ENCODE measurements around the gene PPP1R3D. TPM values are rescaled to one million over a fixed set of nuclear protein-coding genes. Genes with fewer than 3 reads are reported as not detected.

Gene PPP1R3D
- total and polyA plus RNA-seq, 9 of the 15 experiments (the other 6 are each of a cell fraction or from before 2014, with no cell fraction given) = 0.35 to 3.3 (median 1.8) TPM

DNA sequence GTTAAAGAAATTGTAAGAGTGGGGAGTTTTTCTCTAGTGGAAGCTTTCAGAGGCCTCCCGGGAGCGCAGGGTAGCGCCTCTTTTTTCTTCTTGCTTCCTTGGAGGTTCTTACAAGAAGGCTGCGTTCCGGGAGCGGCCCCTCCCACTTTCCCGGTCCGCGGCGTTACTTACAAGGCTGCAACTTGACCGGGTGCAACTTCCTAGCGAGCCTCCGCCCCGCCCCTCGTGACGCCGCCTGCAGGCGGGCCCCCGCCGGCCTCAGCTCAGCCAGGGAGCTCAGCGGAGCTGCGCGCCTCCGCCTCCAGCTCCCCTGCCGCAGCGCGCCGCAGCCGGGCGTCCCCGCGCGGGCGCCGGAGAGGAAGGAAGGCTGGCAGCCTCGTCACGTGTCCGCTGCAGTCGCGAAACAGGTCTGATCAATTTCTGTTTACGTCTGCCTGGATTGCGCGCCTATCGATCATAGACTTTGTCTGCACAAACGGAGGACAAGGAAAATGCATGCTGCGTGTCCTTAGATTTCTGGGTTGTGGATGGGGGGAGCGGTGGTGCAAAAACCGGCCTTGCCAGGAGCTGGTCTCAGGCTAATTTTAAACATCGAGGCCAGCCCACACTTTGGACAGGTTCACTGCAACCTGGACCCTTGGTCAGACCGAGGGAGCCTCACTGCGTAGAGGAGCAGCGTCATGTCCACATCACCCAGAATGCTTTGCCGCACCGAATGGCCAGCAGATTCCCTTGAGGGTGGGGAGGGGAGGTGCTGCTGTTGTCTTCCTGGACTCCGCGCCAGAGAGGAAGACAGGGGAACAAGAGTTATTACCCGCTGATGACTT is at the start of gene PPP1R3D, which contains the start of gene FAM217B (continued):
- TF ChIP-seq TBP (optimal IDR thresholded peaks at IDR 0.05; ENCODE audit: low read depth, low read length) = peak; percentile 47
- no peak for TF ChIP-seq ZSCAN29 (IDR thresholded peaks at IDR 0.05)
- no peak for TF ChIP-seq BRCA1 (IDR thresholded peaks at IDR 0.05)
- no peak for TF ChIP-seq BRCA1 (CRISPR knock-in tag; IDR thresholded peaks at IDR 0.05)
- TF ChIP-seq, protein P1, sequence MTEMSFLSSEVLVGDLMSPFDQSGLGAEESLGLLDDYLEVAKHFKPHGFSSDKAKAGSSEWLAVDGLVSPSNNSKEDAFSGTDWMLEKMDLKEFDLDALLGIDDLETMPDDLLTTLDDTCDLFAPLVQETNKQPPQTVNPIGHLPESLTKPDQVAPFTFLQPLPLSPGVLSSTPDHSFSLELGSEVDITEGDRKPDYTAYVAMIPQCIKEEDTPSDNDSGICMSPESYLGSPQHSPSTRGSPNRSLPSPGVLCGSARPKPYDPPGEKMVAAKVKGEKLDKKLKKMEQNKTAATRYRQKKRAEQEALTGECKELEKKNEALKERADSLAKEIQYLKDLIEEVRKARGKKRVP (CRISPR knock-in tag; IDR thresholded peaks at IDR 0.05) = no peak
- no peak for TF ChIP-seq RBM22 (IDR thresholded peaks at IDR 0.05; ENCODE audit: low read depth, low read length, poor library complexity, severe bottlenecking)
- TF ChIP-seq TBL1XR1 (IDR thresholded peaks at IDR 0.05; ENCODE audit: low read length in 2 of 2) = no peak
- TF ChIP-seq, protein P2, sequence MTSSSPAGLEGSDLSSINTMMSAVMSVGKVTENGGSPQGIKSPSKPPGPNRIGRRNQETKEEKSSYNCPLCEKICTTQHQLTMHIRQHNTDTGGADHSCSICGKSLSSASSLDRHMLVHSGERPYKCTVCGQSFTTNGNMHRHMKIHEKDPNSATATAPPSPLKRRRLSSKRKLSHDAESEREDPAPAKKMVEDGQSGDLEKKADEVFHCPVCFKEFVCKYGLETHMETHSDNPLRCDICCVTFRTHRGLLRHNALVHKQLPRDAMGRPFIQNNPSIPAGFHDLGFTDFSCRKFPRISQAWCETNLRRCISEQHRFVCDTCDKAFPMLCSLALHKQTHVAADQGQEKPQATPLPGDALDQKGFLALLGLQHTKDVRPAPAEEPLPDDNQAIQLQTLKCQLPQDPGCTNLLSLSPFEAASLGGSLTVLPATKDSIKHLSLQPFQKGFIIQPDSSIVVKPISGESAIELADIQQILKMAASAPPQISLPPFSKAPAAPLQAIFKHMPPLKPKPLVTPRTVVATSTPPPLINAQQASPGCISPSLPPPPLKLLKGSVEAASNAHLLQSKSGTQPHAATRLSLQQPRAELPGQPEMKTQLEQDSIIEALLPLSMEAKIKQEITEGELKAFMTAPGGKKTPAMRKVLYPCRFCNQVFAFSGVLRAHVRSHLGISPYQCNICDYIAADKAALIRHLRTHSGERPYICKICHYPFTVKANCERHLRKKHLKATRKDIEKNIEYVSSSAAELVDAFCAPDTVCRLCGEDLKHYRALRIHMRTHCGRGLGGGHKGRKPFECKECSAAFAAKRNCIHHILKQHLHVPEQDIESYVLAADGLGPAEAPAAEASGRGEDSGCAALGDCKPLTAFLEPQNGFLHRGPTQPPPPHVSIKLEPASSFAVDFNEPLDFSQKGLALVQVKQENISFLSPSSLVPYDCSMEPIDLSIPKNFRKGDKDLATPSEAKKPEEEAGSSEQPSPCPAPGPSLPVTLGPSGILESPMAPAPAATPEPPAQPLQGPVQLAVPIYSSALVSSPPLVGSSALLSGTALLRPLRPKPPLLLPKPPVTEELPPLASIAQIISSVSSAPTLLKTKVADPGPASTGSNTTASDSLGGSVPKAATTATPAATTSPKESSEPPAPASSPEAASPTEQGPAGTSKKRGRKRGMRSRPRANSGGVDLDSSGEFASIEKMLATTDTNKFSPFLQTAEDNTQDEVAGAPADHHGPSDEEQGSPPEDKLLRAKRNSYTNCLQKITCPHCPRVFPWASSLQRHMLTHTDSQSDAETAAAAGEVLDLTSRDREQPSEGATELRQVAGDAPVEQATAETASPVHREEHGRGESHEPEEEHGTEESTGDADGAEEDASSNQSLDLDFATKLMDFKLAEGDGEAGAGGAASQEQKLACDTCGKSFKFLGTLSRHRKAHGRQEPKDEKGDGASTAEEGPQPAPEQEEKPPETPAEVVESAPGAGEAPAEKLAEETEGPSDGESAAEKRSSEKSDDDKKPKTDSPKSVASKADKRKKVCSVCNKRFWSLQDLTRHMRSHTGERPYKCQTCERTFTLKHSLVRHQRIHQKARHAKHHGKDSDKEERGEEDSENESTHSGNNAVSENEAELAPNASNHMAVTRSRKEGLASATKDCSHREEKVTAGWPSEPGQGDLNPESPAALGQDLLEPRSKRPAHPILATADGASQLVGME (CRISPR knock-in tag; IDR thresholded peaks at IDR 0.05) = 0 out of 2 replicates have a peak, but pooled peaks have one; percentile 66
- no peak for TF ChIP-seq RFX5 (IDR thresholded peaks at IDR 0.05; ENCODE audit: low read depth, low read length)
- no peak for TF ChIP-seq ILF3 (IDR thresholded peaks at IDR 0.05; ENCODE audit: borderline replicate concordance)
- peak; percentile 15; the same call in 1 of the 2 replicates for TF ChIP-seq ZNF766 (CRISPR knock-in tag; conservative IDR thresholded peaks at IDR 0.05)
- TF ChIP-seq ZBTB17 (CRISPR knock-in tag; IDR thresholded peaks at IDR 0.05) = peak; percentile 54; the same call in 1 of the 2 replicates
- TF ChIP-seq NR2C1 (IDR thresholded peaks at IDR 0.05) = no peak
- no peak for TF ChIP-seq NR2C1 (tag; IDR thresholded peaks at IDR 0.05)
- no peak for TF ChIP-seq SRSF7 (optimal IDR thresholded peaks at IDR 0.05; ENCODE audit: low read depth, low read length)
- TF ChIP-seq, protein P3, sequence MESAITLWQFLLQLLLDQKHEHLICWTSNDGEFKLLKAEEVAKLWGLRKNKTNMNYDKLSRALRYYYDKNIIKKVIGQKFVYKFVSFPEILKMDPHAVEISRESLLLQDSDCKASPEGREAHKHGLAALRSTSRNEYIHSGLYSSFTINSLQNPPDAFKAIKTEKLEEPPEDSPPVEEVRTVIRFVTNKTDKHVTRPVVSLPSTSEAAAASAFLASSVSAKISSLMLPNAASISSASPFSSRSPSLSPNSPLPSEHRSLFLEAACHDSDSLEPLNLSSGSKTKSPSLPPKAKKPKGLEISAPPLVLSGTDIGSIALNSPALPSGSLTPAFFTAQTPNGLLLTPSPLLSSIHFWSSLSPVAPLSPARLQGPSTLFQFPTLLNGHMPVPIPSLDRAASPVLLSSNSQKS (CRISPR knock-in tag; IDR thresholded peaks at IDR 0.05) = no peak
- no peak for TF ChIP-seq ZNF124 (CRISPR knock-in tag; IDR thresholded peaks at IDR 0.05)
- TF ChIP-seq ZNF436 (CRISPR knock-in tag; IDR thresholded peaks at IDR 0.05) = no peak
- peak; percentile 61; the same call in 1 of the 2 replicates for TF ChIP-seq SPI1 (IDR thresholded peaks at IDR 0.05; ENCODE audit: borderline replicate concordance, low read depth, low read length)
- no peak for TF ChIP-seq ZFP36 (IDR thresholded peaks at IDR 0.05; ENCODE audit: low read depth, low read length, partially characterized antibody)
- TF ChIP-seq NCOA2 (IDR thresholded peaks at IDR 0.05; ENCODE audit: partially characterized antibody in 2 of 2) = no peak
- no peak for TF ChIP-seq NR2C2 (CRISPR knock-in tag; IDR thresholded peaks at IDR 0.05)
- TF ChIP-seq NR2C2 (tag; IDR thresholded peaks at IDR 0.05) = peak; percentile 51; the same call in 1 of the 2 replicates
